Stimulated activated CD4-positive, alpha-beta T cell treated with anti-CD3 and anti-CD28 coated beads, Interleukin-2, amount 100 ng/mL, for 24 hours (primary cell): ENCODE results near the gene C10orf95.

Source experiments
- DNase-seq, 2 donors: peaks; one replicate each; pipeline ENCODE4 v3.0.0-alpha.2; 2020

Gene C10orf95

DNA sequence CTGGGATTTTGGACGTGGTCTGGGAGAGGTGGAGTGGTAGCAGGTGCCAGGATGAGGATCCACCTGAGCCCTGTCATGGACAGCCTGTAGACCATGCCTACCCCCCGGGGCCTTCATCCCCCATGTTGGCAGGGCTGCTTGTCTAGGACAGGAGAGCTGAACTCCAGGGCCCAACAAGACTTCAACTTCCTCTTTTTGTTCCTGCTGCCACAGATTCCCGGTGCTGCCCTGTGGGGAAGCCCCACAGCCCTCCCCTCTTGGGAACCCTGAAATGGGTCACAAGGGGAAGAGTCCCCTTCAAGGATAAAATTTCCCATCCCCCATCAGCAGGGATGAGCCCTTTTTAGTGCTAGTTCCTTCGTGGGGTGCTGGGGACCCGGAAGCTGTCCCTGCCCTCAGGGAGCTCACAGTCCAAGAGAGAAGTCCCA, 17.7 kb downstream of the C10orf95 start:
- no peak for DNase-seq

DNA sequence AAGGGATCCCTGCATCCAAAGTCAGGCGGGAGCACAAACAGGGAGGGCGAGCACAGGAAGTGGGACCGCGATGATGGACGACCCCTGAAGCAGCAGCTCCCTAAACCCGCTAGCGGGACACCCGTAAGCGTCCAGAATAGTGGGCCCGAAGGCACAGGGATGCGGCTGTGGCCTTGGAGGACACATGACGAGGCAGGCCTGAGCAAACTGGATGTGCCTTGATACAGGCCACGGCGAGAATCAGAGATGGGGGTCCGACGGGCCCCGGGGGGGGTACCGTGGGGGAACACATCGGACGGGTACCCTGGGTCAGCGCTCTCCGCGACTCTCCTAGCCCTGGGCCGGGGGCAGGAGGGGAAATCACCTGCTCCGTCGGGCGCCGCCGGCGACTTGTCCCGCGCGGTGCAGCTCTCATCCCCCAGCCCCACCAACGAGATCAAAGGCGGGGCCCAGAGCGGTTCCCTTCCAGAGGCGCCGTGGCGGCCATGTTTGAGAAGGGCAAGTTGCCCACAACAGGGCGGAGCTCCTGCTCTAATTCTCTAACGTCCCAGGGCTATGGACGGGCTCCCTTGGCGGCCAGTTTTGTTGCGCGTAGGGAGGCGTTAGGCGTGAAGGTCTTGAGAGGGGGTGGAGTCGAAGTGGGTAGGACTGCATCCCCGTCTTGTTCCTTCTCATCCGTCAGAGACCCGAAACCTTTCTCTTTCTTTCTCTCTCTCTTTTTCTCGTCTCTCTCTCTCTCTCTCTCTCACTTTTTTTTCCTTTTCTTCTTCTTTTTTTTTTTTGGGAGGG, 19.0 kb downstream of the C10orf95 start, which contains the start of gene CUEDC2:
TSS of gene CUEDC2 (minus strand) at position 413 of the 789 bp plus-strand sequence. CDS start 7,386 bp downstream, outside the sequence.
- peak; percentile 98 to 99 for DNase-seq

DNA sequence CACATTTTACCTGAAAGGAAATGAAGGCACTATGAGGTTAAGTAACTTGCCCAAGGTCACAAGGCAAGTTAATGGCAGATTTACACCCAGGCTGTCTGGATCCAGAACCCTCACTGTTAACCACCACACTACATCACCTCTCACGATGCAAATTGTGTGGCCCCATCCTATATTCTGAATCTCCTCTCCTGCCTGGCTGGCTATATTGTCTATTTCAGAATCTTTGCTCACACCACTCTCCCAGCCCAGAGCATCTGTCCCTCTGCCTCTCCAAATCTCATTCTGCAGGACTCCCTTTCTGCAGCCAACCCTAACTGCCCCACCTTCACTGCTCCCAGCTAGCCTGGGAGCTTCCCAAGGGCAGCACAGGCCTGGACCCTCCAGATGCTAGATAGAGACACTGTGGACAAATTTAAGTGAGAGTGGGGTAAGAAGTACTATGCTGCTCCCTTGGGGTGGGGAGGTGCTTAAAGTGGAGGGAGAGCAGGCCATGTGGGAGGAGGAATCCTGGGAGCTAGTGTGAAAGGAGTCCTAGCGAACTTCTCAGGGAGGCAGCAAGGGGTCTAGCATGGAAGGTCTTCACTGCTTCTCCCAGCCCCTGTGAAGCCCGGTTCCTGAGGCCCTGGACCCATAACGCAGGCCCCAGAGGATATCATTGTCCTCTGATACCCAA, 19.8 kb downstream of the C10orf95 start:
- DNase-seq = no peak

DNA sequence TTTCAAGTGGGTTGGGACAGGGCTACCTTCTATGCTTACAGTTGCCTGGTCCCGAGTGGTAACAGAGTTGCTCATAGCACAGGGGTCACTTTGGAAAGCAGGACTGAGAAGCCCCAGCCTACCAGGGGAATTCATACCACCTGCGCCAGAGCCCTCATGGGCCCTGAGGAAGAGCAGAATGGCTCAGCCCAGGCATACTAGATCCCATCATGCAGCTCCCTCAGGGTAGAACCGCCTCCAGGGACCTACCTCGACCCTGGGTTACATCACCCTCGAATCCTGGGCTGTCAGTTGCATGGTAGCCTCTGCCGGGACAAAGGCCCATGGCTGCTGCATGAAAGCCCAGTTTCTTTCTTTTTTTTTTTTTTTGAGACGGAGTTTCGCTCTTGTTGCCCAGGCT, 21.9 kb downstream of the C10orf95 start:
- DNase-seq = no peak

DNA sequence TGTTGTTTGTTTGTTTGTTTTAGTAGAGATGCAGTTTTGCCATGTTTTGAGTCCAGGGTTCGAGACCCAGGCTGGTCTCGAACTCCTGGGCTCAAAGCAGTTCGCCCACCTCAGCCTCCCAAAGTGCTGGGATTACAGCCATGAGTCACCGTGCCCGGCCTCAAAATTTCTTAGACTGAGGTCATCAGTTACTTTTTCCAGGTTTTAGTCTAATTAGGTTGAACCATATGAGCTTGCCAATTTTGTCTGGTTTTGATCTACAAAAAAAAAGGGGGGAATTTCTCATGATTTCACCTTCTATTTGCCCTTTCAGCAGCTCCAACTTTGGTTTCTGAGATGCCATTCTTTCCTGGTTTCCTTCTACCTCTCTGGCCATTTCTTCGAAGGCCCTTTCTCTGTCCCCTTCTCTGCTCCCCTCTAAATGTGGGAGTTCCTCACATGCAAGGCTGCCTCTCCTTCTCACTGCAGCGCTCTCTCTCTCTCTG, 24.5 kb downstream of the C10orf95 start:
- DNase-seq = no peak

DNA sequence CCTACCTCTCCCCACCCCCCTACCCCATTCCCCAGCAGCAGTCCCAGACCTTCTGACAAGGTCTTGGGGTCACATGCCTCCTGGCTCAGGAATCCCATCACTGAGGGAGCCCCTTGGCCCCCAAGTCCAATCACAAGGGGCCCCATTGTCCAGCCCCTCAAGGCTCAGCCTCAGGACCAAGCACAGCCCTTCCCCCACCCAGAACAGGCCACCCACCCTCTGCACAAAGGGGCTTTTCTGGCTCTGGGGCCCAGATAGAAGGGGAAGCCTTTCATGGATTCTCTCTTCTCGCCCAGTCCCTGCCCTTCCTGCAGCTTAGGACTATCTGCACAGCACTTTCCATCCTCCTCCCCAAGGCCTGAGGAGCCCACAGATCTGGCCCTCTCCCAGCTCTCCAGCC, 25.9 kb downstream of the C10orf95 start:
- no peak for DNase-seq

DNA sequence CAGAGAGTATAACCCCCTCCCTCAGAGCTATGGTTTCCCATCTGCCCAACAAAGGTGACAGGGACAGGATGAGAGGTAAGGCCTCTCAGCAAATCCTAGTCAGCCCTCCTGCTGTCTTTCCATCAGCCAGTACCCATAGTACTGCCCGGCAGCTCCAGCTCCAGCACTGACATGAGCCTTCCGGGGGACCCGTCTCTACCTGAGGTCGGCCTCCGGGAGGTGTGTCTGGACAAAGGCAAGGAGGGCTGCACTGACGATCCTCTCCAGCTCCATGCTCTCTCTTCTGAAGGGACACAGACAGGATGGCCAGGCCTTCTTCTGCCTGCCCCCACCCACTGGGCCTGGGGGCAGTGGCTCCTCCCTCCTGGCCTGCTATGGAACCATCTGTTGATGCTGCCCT, 26.4 kb downstream of the C10orf95 start:
- no peak for DNase-seq

DNA sequence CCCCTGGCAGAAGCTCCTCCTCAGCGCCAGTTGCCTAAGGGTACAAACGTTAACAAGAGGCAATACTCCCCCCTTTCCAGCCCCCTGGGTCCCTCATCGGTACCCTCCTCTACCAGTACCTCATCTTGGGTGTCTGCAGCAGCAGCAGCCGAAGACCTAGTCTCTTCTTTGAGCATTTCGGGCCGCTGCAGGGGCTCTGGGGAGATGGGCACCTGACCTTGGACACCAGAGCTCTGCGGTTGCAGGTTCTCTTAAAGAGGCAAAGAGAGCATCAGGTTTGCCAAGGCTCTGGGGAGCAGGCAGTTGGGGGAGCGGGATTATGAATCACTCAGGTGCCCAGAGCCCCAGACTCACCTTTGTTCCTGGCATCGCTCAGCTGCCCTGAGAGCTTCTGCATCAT, 27.2 kb downstream of the C10orf95 start:
- DNase-seq = no peak

DNA sequence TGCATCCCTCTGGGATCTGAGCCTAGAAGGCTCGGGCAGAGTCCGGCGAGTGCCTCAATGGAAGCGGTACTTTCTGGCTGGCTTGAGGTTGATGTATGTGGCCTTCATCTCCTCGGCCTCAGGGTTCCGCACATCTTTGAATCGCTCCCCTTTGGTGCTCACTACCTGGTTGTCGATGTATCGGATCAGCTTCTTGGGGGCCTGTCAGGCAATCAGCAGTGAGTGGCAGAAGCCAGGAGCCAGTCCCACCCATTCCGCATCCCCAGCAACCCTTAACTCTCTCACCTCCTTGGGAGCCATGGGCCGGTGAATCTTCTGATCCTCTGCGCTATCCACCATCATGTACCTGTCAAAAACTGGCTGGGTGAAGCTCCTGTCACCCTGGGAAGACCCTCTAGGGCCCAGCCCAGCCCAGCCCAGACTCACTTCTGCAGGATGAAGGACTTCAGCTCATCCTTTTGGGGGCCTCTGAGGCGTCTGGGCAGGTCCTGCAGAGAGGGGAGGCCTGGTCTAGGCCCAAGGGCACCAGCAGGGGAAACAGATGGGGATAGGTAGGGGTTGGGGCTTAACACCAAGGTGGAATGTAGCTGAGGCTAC, 27.9 kb downstream of the C10orf95 start:
- no peak for DNase-seq

DNA sequence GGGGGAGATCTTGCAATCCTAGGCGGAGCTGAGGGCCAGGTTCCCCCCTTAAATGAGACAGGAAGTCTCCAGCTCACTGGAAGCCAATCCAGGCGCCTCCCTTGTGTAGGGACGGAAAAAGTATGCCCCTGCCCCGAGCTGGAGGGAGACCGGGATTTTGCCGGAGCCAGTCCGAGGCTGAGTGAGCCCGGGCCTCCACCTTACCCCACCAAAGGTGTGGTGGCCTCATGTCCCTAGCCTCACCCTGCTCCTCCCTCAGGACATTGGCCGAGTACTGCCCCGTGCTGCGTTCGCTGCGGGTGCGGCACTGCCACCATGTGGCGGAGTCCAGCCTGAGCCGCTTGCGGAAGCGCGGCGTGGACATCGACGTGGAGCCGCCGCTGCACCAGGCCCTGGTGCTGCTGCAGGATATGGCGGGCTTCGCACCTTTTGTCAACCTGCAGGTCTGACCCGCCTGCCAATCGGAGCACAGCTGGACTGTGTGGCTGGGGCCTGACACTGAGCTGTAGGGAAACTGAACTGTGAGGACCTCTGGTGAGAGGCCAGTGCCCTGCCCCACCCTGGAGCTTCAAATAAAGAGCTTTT, 28.7 kb downstream of the C10orf95 start:
- DNase-seq = peak in 1 of 2 donors; percentile 69

DNA sequence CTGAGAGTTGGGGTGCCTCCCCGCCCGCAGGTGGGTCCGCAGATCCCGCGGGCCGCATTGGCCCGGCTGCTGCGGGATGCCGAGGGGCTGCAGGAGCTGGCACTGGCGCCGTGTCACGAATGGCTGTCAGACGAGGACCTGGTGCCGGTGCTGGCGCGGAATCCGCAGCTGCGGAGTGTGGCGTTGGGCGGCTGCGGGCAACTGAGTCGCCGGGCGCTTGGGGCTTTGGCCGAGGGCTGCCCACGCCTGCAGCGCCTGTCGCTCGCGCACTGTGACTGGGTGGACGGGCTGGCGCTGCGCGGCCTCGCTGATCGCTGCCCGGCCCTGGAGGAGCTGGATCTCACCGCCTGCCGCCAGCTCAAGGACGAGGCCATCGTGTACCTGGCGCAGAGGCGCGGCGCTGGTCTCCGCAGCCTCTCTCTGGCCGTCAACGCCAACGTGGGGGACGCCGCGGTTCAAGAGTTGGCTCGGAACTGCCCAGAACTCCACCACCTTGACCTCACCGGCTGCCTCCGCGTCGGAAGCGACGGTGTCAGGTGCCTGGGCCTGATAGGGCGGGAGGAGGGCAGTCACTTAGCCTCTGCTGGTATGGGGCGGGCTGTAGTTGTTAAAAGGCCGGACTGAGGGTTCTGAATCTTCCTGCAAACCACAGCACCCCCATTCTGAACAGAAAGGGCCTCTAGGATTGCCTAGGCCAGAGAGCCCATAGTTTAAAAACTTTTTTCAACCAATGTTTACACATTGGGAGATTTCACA, 29.4 kb downstream of the C10orf95 start:
- DNase-seq = no peak

DNA sequence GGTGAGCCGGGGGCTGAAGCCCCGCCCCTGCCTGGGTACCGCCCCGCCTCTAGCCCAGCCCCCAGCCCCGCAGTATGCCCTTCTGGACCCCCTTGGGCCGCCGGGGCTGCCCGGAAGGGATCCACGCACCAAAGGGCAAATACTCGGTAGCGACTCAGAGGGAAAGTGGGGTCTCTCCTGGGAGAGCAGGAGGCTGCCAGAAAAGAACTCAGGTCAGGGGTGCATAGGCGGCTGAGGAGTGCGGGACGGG, 29.9 kb downstream of the C10orf95 start:
- no peak for DNase-seq

DNA sequence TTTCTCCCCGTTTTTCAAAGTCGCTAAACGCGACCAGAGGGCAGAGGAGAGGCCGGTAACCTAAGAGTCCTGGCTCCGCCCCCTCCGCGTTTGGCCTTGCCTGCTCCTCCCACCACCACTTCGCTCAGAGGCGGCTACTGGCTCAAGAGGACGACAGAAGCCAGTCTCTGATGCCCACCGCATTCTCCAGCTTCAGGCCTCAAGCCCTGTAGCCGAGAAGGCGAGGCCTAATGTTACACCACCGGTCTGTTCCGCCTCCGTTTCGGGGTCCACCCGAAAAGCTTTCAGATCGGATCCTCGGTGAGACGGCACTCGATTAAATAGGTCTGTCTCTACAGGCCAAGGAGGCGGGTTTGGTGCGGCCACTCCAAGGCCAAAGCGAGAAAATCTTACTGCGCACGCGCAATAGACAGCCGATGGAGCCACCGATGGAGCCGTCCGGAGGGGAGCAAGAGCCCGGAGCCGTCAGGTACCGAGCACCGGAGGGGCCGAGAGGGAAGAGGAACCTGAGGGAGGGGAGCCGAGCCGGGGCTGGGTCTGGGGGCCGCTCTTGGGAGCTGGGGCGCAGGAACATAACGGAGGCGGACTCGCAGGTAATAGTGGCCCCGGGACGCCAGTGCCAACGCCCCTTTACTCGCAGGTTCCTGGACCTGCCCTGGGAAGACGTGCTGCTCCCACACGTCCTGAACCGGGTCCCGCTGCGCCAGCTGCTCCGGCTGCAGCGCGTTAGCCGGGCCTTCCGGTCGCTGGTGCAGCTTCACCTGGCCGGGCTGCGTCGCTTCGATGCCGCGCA, 30.4 kb downstream of the C10orf95 start, which contains the start of gene FBXL15:
TSS of gene FBXL15 (plus strand) at position 123 of the 793 bp plus-strand sequence. CDS start at position 417, 294 bp downstream.
- DNase-seq = peak; percentile 96 to 97

DNA sequence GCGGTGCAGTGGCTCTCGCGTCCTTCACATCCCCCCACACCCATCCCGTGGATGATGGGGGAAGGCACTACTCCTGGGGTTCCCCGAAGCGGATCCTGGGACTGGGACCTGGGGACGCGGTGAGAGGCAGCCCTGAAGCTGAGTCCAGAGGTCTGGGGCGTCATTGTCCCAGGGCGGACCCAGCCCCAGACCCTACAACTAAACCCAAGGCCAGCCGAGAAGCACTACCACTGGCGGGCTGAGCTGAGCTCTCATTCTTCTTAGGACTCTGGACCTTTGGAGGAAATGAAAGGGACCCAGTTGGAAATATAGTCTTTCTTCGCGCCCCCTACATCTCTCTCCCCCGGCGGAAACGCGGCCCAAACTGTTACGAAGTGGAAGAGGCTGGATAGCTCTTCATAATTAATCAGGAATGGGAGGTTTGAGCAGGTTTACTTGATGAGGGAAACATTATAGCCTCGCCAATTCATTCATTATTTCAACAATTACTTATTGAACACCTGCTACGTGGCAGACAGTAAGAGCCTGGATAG, 31.1 kb downstream of the C10orf95 start:
- DNase-seq = no peak

DNA sequence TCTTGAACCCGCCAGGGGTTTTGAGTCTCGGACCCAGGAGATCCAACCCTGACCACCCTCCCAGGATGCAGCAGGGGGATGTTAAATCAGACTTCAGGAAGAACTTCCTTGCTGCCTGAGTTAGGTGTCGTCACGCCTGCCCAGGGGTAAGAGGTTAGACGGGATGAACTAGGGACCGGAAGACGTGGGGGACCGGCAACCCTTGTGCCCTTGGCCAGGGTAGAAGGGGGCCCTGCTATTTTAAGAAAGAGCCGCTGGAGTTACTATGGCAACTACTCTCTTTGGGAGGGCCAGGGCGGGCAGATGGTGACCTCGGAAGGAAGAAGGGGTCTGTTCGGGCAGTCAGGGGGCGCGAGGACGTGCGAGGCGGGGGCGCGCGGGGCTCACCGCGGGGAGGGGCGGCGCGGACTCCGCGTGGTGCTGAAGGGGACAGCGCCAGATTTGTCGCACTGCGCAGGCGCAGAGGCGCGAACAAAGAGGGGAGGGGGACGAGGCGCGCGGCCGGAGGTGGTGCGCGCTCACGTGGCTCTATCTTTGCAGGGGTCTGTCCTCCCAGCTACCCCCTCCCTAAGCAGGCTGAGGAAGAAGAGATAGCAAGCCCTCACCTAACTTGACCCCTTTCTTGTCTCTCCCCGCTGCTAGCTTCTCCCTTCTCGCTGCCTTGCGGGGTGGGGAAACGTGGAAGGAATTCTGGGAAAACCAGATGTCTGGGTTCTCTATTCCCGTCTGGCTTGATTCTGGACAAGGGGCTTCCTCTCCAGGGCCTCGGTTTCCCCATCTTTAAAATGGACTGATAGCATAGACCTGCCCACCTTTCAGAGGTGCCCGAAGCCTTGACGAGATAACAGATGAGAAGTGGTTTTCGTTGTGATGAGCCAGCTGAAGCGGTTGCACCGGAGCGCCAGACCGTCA, 31.8 kb downstream of the C10orf95 start:
- DNase-seq = peak; percentile 74 to 77

DNA sequence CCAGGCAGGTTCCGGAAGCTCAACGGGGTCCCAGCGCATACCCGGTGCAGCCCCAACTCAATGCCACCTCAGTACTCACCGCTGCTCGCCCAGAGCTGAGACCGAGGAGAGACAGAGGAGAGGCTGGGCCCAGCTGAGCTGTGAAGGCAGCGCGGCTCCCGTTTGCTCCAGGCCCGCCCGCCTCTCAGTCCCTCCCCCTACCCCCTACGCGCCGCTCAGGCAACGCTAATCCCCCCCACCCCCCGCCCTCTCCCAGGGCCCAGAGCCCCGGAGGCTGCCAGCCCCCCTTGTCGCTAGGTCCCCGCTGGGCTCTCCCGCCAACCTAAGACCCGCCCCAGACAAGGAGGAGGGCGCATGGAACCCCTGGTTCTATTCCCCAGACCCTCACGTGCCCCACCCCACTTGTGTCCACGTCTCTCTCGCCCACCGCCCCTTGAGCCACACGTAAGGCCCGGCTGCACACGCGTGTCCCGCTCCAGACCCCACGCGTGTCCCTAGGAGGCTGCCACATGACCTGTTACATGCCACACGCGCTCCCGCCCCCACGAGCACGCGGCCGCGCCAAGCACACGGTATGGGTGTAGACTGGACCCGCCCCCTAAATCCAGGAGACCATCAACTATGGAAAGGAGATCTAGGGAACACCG, 32.6 kb downstream of the C10orf95 start, which contains the start of gene PSD:
TSS of gene PSD (minus strand) at position 164 of the 647 bp plus-strand sequence. CDS start 1,747 bp downstream, outside the sequence.
- DNase-seq = no peak

DNA sequence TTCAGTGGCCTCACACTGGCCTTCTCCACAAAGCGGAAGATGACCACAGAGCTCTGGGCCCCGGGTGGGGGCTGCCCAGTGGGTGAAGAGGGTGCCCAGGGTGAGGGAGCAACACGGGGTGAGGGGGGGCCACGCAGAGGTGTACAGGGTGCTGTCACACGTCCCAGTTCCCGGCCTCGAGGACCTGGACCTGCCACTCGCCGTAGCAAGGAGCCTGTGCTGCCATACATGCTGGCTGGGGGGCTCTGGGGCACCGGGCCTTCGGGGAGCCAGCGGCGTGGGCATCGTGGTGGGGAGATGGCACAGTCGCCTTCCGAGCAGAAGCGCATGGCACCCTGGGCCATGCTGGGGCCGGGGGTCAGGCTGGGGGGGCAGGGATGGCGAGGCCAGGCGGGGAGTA, 34.6 kb downstream of the C10orf95 start:
- no peak for DNase-seq

DNA sequence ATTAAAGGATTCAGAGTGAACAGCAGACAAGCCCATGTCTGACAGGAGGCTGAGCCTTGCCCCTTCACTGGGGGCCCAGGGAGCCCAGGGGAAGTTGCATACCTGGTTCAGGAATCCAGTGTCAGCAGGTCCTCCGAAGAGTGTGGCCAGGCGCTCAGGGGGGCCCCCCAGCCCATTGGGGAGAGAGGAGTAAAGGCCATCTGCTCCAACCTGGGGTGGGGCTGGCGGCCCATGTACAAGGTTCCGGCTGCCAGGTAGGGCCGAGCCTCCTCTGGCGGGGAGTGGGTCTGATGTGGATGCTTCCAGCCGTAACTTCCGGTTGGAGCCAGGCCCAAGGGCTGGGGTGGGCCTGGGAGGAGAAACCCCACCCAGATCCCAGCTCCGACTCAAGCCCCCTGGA, 35.1 kb downstream of the C10orf95 start:
- DNase-seq = no peak

DNA sequence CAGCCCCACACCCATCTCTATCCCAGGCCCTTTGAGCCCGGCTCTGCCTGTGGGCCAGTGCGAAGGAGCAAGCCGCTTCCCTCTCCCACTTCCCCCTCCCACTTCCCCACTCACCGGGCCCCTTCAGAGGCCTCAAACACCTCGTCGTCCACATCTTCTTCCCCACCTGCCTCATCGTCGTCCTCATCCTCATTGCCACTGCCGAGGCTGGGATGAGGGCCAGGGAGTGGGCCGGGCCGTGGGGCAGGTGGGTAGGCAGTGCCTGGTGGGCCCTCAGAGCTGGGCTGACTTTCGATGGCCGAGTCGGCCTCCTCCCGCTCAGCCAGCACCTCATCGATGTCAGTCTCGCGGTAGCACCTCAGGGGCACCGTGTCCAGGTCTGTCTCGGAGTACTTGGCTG, 36.6 kb downstream of the C10orf95 start:
- DNase-seq = no peak
